Measurements from ENCODE around the gene ZNF638.
A peak's percentile ranks its signal among the peaks of the same experiment; 100 is the strongest.

The ZNF638 gene

GRCh38 chr2:71292159-71292558 lies 39.4 kb upstream of the ZNF638 start:
- no peak overlapping the region for H3K4me3 ChIP-seq (ENCODE audit: control insufficient read depth, low read depth, low read length)
- no peak for TF ChIP-seq CTCF (IDR thresholded peaks at IDR 0.05; ENCODE audit: control insufficient read depth, insufficient read depth, low read depth, low read length, missing control alignments)
- no peak for DNase-seq (ENCODE audit: low read depth)

GRCh38 chr2:71298914-71299313 lies 32.7 kb upstream of the ZNF638 start:
- TF ChIP-seq CTCF (IDR thresholded peaks at IDR 0.05; ENCODE audit: control insufficient read depth, insufficient read depth, low read depth, low read length, missing control alignments): no peak
- H3K4me3 ChIP-seq (ENCODE audit: control insufficient read depth, low read depth, low read length): no peak overlapping the region
- no peak for DNase-seq (ENCODE audit: low read depth)

- no peak overlapping the region for H3K4me3 ChIP-seq (ENCODE audit: control insufficient read depth, low read depth, low read length)
- TF ChIP-seq CTCF (IDR thresholded peaks at IDR 0.05; ENCODE audit: control insufficient read depth, insufficient read depth, low read depth, low read length, missing control alignments): peak; percentile 64
- no peak for DNase-seq (ENCODE audit: low read depth)
Measured at GRCh38 chr2:71299507-71299906, 32.1 kb upstream of the ZNF638 start.

- no peak for DNase-seq (ENCODE audit: low read depth)
- TF ChIP-seq CTCF (IDR thresholded peaks at IDR 0.05; ENCODE audit: control insufficient read depth, insufficient read depth, low read depth, low read length, missing control alignments): no peak
- no peak overlapping the region for H3K4me3 ChIP-seq (ENCODE audit: control insufficient read depth, low read depth, low read length)
Measured at GRCh38 chr2:71303849-71304248, 27.7 kb upstream of the ZNF638 start.

- no peak for TF ChIP-seq CTCF (IDR thresholded peaks at IDR 0.05; ENCODE audit: control insufficient read depth, insufficient read depth, low read depth, low read length, missing control alignments)
- DNase-seq (ENCODE audit: low read depth): peak; percentile 70
- H3K4me3 ChIP-seq (ENCODE audit: control insufficient read depth, low read depth, low read length): no peak overlapping the region
Measured at GRCh38 chr2:71306762-71307161, 24.8 kb upstream of the ZNF638 start.

- H3K4me3 ChIP-seq (ENCODE audit: control insufficient read depth, low read depth, low read length): no peak overlapping the region
- no peak for TF ChIP-seq CTCF (IDR thresholded peaks at IDR 0.05; ENCODE audit: control insufficient read depth, insufficient read depth, low read depth, low read length, missing control alignments)
- no peak for DNase-seq (ENCODE audit: low read depth)
Measured at GRCh38 chr2:71313016-71313766, 18.4 kb upstream of the ZNF638 start.

Measured in AG09309 (cell line).